K562 (cell line): ENCODE measurements around the gene MAGI2. TPM values are rescaled to one million over a fixed set of nuclear protein-coding genes. Genes with fewer than 3 reads are reported as not detected.

ENCODE experiments used
- ATAC-seq: fragments of 200-7000 bp; cut with Tn5 transposase; 3 replicates; pipeline ENCODE4 v1.9.1; 2020; ENCODE audit warnings: moderate library complexity
- BruUV-seq: library from RNA; stranded (reverse); fragments of 400-500 nt; replicated peaks from 2 replicates; lab custom pipeline; 2021; lab: Mats Ljungman, UMichigan
- CTCF ChIA-PET: fragments of 300-600 bp; formaldehyde crosslinking; extraction: SDS; loops from one replicate; lab custom pipeline; 2021; ENCODE audit warnings: low intra/inter-chr PET ratio; lab: Yijun Ruan, JAX
- POLR2A ChIA-PET: fragments of 300-600, 350-650 bp; sonication (Branson Sonifier 250); formaldehyde crosslinking; extraction: SDS; loops from one replicate; lab custom pipeline; 2021; ENCODE audit warnings: antibody characterized with exemption, inconsistent platforms; lab: Yijun Ruan, JAX
- DNase-seq, 4 experiments: peaks; one replicate each; pipeline versions ENCODE4 v3.0.0 to v3.0.0-alpha.2; 2011 to 2018; ENCODE audit warnings: low spot score in 3 of 4, mixed read lengths in 3 of 4; ENCODE audit errors: extremely low read depth in 1 of 4
- FAIRE-seq: peaks from 2 replicates; lab custom pipeline; 2011; peaks lifted over from hg19 to GRCh38; lab: Jason Lieb, UNC
- H2AFZ ChIP-seq: 2 replicates; pipeline ENCODE4 v1.6.0; 2011; ENCODE audit warnings: low read depth, low read length, control low read depth, inconsistent platforms
- H3K27ac ChIP-seq: fragments of 200-600 bp; 3 replicates; pipeline ENCODE4 v1.8.0; 2011; ENCODE audit warnings: low read depth, mild to moderate bottlenecking, control low read depth, inconsistent platforms, low read length, moderate library complexity, mixed read lengths; ENCODE audit errors: extremely low read depth
- H3K27me3 ChIP-seq, 2 experiments: fragments of 300-600 bp in 1 of 2; 2 replicates in 1 of 2; 3 replicates in 1 of 2; pipeline versions ENCODE4 v1.6.0 to v1.8.0; 2011; ENCODE audit warnings: inconsistent platforms in 2 of 2, low read length in 2 of 2, mild to moderate bottlenecking in 1 of 2, mixed read lengths in 1 of 2, moderate library complexity in 1 of 2; ENCODE audit not compliant: control insufficient read depth in 2 of 2, insufficient read depth in 2 of 2
- H3K36me3 ChIP-seq: fragments of 300-600 bp; 3 replicates; pipeline ENCODE4 v1.8.0; 2011; ENCODE audit warnings: mild to moderate bottlenecking, low read length, inconsistent platforms; ENCODE audit not compliant: control insufficient read depth, insufficient read depth
- H3K4me1 ChIP-seq, 2 experiments: fragments of 200-600 bp in 1 of 2; replicated peaks in 1 of 2; 2 replicates in 1 of 2; 3 replicates in 1 of 2; pipeline versions ENCODE4 v1.5.1 to v1.8.0; 2011; ENCODE audit warnings: inconsistent platforms in 2 of 2, low read length in 2 of 2, mild to moderate bottlenecking in 1 of 2, mixed read lengths in 1 of 2, moderate library complexity in 1 of 2; ENCODE audit not compliant: control insufficient read depth in 2 of 2, insufficient read depth in 2 of 2
- H3K4me2 ChIP-seq: 2 replicates; pipeline ENCODE4 v1.6.1; 2011; ENCODE audit warnings: low read length, control low read depth, inconsistent platforms, mixed read lengths; ENCODE audit not compliant: insufficient read depth
- H3K4me3 ChIP-seq: fragments of 200-600 bp; sonication (generic), shearing (Covaris generic); 2 replicates; pipeline ENCODE4 v1.5.1; 2016; ENCODE audit warnings: control low read depth, inconsistent platforms
- H3K79me2 ChIP-seq: fragments of 200-600 bp; 3 replicates; pipeline ENCODE4 v1.8.0; 2011; ENCODE audit warnings: low read length, inconsistent platforms; ENCODE audit not compliant: control insufficient read depth, insufficient read depth
- H3K9ac ChIP-seq, 2 experiments: 2 replicates each; pipeline versions ENCODE4 v1.6.0 to v1.6.1; 2011; ENCODE audit warnings: low read depth in 2 of 2, low read length in 2 of 2, control low read depth in 1 of 2, inconsistent platforms in 1 of 2, mild to moderate bottlenecking in 1 of 2, mixed read lengths in 1 of 2; ENCODE audit not compliant: insufficient read depth in 1 of 2
- H3K9me1 ChIP-seq: one replicate; pipeline ENCODE4 v1.6.0; 2011; ENCODE audit warnings: inconsistent platforms, mild to moderate bottlenecking, low read length, moderate library complexity; ENCODE audit not compliant: control insufficient read depth, insufficient read depth
- H3K9me3 ChIP-seq: replicated peaks from 2 replicates; pipeline ENCODE4 v1.5.1; 2011; ENCODE audit warnings: low read depth, low read length, inconsistent platforms; ENCODE audit not compliant: control insufficient read depth, insufficient read depth
- H4K20me1 ChIP-seq: replicated peaks from 2 replicates; pipeline ENCODE4 v1.6.1; 2011; ENCODE audit warnings: low read length, inconsistent platforms, mixed read lengths; ENCODE audit not compliant: control insufficient read depth, insufficient read depth
- CREB5 ChIP-seq: fragments of 250-450 bp; sonication (Bioruptor Pico); IDR thresholded peaks from 2 replicates; pipeline ENCODE4 v1.5.0; 2020; ENCODE audit warnings: mild to moderate bottlenecking
- CTCF ChIP-seq, 3 experiments: IDR thresholded peaks in 2 of 3; conservative IDR thresholded peaks in 1 of 3; 2 replicates each; pipeline ENCODE4 v1.5.1; 2011 to 2012; ENCODE audit warnings: low read length in 3 of 3, mild to moderate bottlenecking in 3 of 3, control low read depth in 2 of 3, improper control_type of control experiment in 1 of 3, inconsistent platforms in 1 of 3, low read depth in 1 of 3, mixed read lengths in 1 of 3, moderate library complexity in 1 of 3; ENCODE audit not compliant: insufficient read depth in 2 of 3
- EP400 ChIP-seq: fragments of 450-650 bp; IDR thresholded peaks from 2 replicates; pipeline ENCODE4 v1.6.1; 2017; ENCODE audit warnings: antibody characterized with exemption, mild to moderate bottlenecking, moderate library complexity
- ETS2 ChIP-seq: IDR thresholded peaks from 2 replicates; pipeline ENCODE4 v1.6.1; 2016; ENCODE audit warnings: borderline replicate concordance, missing genetic modification characterization, mild to moderate bottlenecking, moderate library complexity, missing compliant biosample characterization; ENCODE audit not compliant: poor library complexity, severe bottlenecking
- FOXA3 ChIP-seq, 2 experiments: fragments of 450-650 bp in 1 of 2; sonication (generic) in 1 of 2; formaldehyde crosslinking; IDR thresholded peaks in 1 of 2; conservative IDR thresholded peaks in 1 of 2; 2 replicates each; pipeline versions ENCODE4 v1.4.0 to v1.8.0; 2020 to 2022; ENCODE audit warnings: mild to moderate bottlenecking in 2 of 2, missing genetic modification reagents in 1 of 2
- HNRNPUL1 ChIP-seq: fragments of 200-400 bp; formaldehyde crosslinking; IDR thresholded peaks from 2 replicates; pipeline ENCODE4 v1.6.1; 2017; ENCODE audit warnings: low read length
- KHSRP ChIP-seq: fragments of 450-650 bp; IDR thresholded peaks from 2 replicates; pipeline ENCODE4 v1.6.1; 2017
- MAZ ChIP-seq, 2 experiments: fragments of 450-650 bp in 1 of 2; sonication (generic) in 1 of 2; formaldehyde crosslinking; IDR thresholded peaks in 1 of 2; conservative IDR thresholded peaks in 1 of 2; 2 replicates each; pipeline versions ENCODE4 v1.4.0 to v1.5.0; 2020; ENCODE audit warnings: mild to moderate bottlenecking in 1 of 2, missing genetic modification reagents in 1 of 2
- MYC ChIP-seq, 2 experiments: fragments of 250-450 bp in 1 of 2; sonication (Bioruptor Pico) in 1 of 2; IDR thresholded peaks; 2 replicates each; pipeline versions ENCODE4 v1.5.1 to v1.6.1; 2012 to 2021; ENCODE audit warnings: low read depth in 2 of 2, borderline replicate concordance in 1 of 2, improper control_type of control experiment in 1 of 2, low read length in 1 of 2, mild to moderate bottlenecking in 1 of 2, moderate library complexity in 1 of 2
- PHF21A ChIP-seq: fragments of 450-650 bp; IDR thresholded peaks from 2 replicates; pipeline ENCODE4 v1.6.1; 2017; ENCODE audit warnings: low read depth, borderline replicate concordance
- RAD21 ChIP-seq, 2 experiments: fragments of 250-450 bp in 1 of 2; fragments of 450-650 bp in 1 of 2; sonication (Bioruptor Pico) in 1 of 2; formaldehyde crosslinking in 1 of 2; IDR thresholded peaks in 1 of 2; conservative IDR thresholded peaks in 1 of 2; 2 replicates each; pipeline versions ENCODE4 v1.4.0 to v1.8.0; 2020 to 2022; ENCODE audit warnings: mild to moderate bottlenecking in 2 of 2, moderate library complexity in 1 of 2
- SIRT6 ChIP-seq: IDR thresholded peaks from one replicate; pipeline ENCODE4 v1.6.1; 2012; ENCODE audit warnings: low read depth, mild to moderate bottlenecking, control low read depth, inconsistent platforms, low read length, moderate library complexity
- ZFP30 ChIP-seq: fragments of 250-450 bp; sonication (Bioruptor Pico); IDR thresholded peaks from 2 replicates; pipeline ENCODE4 v1.8.0; 2022; ENCODE audit warnings: moderate library complexity, mild to moderate bottlenecking, inconsistent platforms, borderline replicate concordance
- ZNF124 ChIP-seq: sonication (generic); formaldehyde crosslinking; IDR thresholded peaks from 2 replicates; pipeline ENCODE4 v1.8.1; 2022; ENCODE audit warnings: missing genetic modification reagents
- ZNF133 ChIP-seq: fragments of 250-450 bp; sonication (Bioruptor Pico); IDR thresholded peaks from 2 replicates; pipeline ENCODE4 v1.4.0; 2020; ENCODE audit warnings: mild to moderate bottlenecking
- ZNF217 ChIP-seq: sonication (generic); formaldehyde crosslinking; IDR thresholded peaks from 2 replicates; pipeline ENCODE4 v1.8.0; 2022; ENCODE audit warnings: mild to moderate bottlenecking, missing genetic modification reagents
- ZNF445 ChIP-seq: fragments of 250-450 bp; sonication (Bioruptor Pico); IDR thresholded peaks from 2 replicates; pipeline ENCODE4 v1.4.0; 2020; ENCODE audit warnings: low read depth, mild to moderate bottlenecking, moderate library complexity
- ZNF639 ChIP-seq, 2 experiments: fragments of 200-800 bp in 1 of 2; sonication (Bioruptor generic) in 1 of 2; sonication (generic) in 1 of 2; formaldehyde crosslinking in 1 of 2; IDR thresholded peaks in 1 of 2; conservative IDR thresholded peaks in 1 of 2; 2 replicates each; pipeline versions ENCODE4 v1.5.0 to v1.6.1; 2016 to 2020; ENCODE audit warnings: missing compliant biosample characterization in 1 of 2, missing genetic modification characterization in 1 of 2, missing genetic modification reagents in 1 of 2
- in situ Hi-C: fragments of 300-500 bp; cut with MboI; formaldehyde crosslinking; loops from 4 replicates; pipeline ENCODE4 v1.15.0; 2018; ENCODE audit warnings: inconsistent platforms, mixed read lengths
- intact Hi-C: fragments of 100-400 bp; cut with micrococcal nuclease; formaldehyde crosslinking; loops from 2 replicates; pipeline ENCODE4 v1.14.2; 2022
- polyA plus RNA-seq, 8 experiments: library from polyadenylated mRNA; depleted of rRNA in 4 of 8; stranded (reverse) in 5 of 8; unstranded in 3 of 8; fragments of >200 nt; fragmentation: Nextera tagmentation in 2 of 8; fragmentation: Illumina TruSeq in 1 of 8; extraction: Ambion mirVana in 2 of 8; extraction: Trizol in 1 of 8; gene quantifications; 2 replicates each; pipeline versions ENCODE4 v1.2.1 to v1.2.3, GENCODE V29; 2011 to 2014; ENCODE audit warnings: inconsistent platforms in 1 of 8, missing spikeins in 1 of 8
- total RNA-seq, 7 experiments: library from RNA; depleted of rRNA in 6 of 7; stranded (reverse); fragments of >200 nt in 6 of 7; fragmentation: Illumina TruSeq in 2 of 7; extraction: Trizol in 2 of 7; gene quantifications; 2 replicates each; pipeline versions ENCODE4 v1.2.1 to v1.2.3, GENCODE V29; 2011 to 2021; ENCODE audit warnings: low replicate concordance in 1 of 7

Gene MAGI2
- total and polyA plus RNA-seq, 9 of the 15 experiments (the other 6 are each of a cell fraction or from before 2014, with no cell fraction given) = 0.27 to 1.4 (median 0.70) TPM

DNA sequence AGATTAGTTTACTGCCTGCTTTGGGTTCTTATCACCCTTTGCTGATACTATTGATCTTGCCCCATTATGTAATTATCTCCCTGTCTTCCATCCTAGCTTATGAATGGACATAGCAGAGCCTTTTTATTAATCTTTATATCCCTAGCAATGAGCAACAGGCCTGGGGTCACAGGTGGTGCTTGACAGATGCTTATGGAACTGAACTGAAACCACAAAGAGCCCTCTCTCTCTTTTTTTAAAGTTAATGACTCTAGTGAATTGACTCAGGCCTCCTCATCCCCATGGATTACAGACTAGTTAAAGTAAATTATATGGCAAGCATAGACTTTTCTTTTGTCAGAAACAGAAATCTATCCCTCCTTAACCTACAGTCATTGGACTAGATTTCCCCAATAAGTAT lies 1389.7 kb downstream of the MAGI2 start:
- CTCF ChIA-PET = no interaction called here
- H3K27me3 ChIP-seq = peaks cover 8 to 15% of the 10 kb centered on the region in 2 experiments; a peak in 4 of 5 replicates
- H3K4me1 ChIP-seq = no peaks in the 10 kb centered on the region
- BruUV-seq = no TSS peak
- H4K20me1 ChIP-seq = no peaks in the 10 kb centered on the region
- H2AFZ ChIP-seq = no peak overlapping the region
- no peak overlapping the region for H3K27ac ChIP-seq
- FAIRE-seq (no peak), ATAC-seq (no peak), DNase-seq (no peak)
- no peak overlapping the region for H3K4me3 ChIP-seq
- H3K79me2 ChIP-seq = no peaks in the 10 kb centered on the region
- H3K9ac ChIP-seq = no peak overlapping the region
- H3K9me1 ChIP-seq = no peaks in the 10 kb centered on the region
- H3K4me2 ChIP-seq = no peak overlapping the region
- POLR2A ChIA-PET = no interaction called here
- in situ Hi-C loops = no loop called here
- H3K36me3 ChIP-seq = no peaks in the 10 kb centered on the region
- intact Hi-C loops = no loop called here
- H3K9me3 ChIP-seq = no peaks in the 10 kb centered on the region
- TF ChIP-seq HNRNPUL1 (no peak), ETS2 (tag) (no peak), ZNF217 (CRISPR knock-in tag) (no peak), FOXA3 (CRISPR knock-in tag; conservative IDR thresholded peaks at IDR 0.05 in 1 of 2, IDR thresholded peaks at IDR 0.05 in 1 of 2) (no peak), ZNF133 (CRISPR knock-in tag) (no peak), KHSRP (no peak), MAZ (CRISPR knock-in tag; conservative IDR thresholded peaks at IDR 0.05 in 1 of 2, IDR thresholded peaks at IDR 0.05 in 1 of 2) (no peak), RAD21 (CRISPR knock-in tag; conservative IDR thresholded peaks at IDR 0.05 in 1 of 2, IDR thresholded peaks at IDR 0.05 in 1 of 2) (no peak), PHF21A (no peak), ZFP30 (no peak), ZNF124 (CRISPR knock-in tag) (no peak), ZNF639 (CRISPR knock-in tag; conservative IDR thresholded peaks at IDR 0.05 in 1 of 2, IDR thresholded peaks at IDR 0.05 in 1 of 2) (no peak), SIRT6 (no peak), CREB5 (CRISPR knock-in tag) (no peak), MYC (IDR thresholded peaks at IDR 0.05; ENCODE audit: low read depth, low read length) (no peak), MYC (CRISPR knock-in tag; IDR thresholded peaks at IDR 0.05; ENCODE audit: borderline replicate concordance, low read depth) (no peak), ZNF445 (no peak), EP400 (no peak), CTCF (IDR thresholded peaks at IDR 0.05 in 2 of 3, conservative IDR thresholded peaks at IDR 0.05 in 1 of 3; ENCODE audit: insufficient read depth in 2 of 3, low read depth in 1 of 3, low read length in 3 of 3) (no peak)
